ENCODE results near the gene SLC35F4. TPM values are rescaled to one million over a fixed set of nuclear protein-coding genes. Genes with fewer than 3 reads are reported as not detected.
"Not testable (repeated sequence)": the region's sequence is repeated elsewhere in the genome, so short reads cannot be mapped to it uniquely, and the experiment has no call there.

SLC35F4 gene
- total and polyA plus RNA-seq, 11 donors, result not detected

DNA sequence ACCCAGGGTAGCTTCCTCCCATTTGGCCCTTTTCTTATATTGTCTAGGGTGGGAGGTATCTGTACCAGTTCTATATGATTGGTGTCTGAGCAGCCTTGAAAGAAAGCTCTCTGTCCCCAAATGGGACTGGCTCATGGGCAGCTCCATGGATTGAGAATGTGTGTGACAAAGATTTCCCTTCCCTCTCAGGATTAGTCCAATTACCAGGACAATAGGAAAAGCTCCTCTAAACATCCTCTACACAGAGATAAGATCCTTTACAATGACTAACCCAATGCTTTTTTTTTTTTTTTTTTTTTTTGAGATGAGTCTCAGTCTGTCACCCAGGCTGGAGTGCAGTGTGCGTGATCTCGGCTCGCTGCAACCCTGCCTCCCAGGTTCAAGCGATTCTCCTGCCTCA, 112.1 kb downstream of the SLC35F4 start:
- H3K9me3 ChIP-seq, result no peaks in the 10 kb centered on the region
- intact Hi-C loops (cut with DNase I), result no loop called here
- H3K36me3 ChIP-seq, result no peaks in the 10 kb centered on the region
- no peak overlapping the region for H3K27ac ChIP-seq
- H3K4me3 ChIP-seq, result no peak overlapping the region
- no peak for TF ChIP-seq POLR2A (IDR thresholded peaks at IDR 0.05)
- TF ChIP-seq, protein P1, sequence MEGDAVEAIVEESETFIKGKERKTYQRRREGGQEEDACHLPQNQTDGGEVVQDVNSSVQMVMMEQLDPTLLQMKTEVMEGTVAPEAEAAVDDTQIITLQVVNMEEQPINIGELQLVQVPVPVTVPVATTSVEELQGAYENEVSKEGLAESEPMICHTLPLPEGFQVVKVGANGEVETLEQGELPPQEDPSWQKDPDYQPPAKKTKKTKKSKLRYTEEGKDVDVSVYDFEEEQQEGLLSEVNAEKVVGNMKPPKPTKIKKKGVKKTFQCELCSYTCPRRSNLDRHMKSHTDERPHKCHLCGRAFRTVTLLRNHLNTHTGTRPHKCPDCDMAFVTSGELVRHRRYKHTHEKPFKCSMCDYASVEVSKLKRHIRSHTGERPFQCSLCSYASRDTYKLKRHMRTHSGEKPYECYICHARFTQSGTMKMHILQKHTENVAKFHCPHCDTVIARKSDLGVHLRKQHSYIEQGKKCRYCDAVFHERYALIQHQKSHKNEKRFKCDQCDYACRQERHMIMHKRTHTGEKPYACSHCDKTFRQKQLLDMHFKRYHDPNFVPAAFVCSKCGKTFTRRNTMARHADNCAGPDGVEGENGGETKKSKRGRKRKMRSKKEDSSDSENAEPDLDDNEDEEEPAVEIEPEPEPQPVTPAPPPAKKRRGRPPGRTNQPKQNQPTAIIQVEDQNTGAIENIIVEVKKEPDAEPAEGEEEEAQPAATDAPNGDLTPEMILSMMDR (IDR thresholded peaks at IDR 0.05), result no peak
- ATAC-seq (no peak), DNase-seq (no peak)
- WGBS, 4 donors, result 94 to 96% (median 95%) methylated on average over 4 of the region's 4 CpGs
- H3K27me3 ChIP-seq, result no peaks in the 10 kb centered on the region
- H3K4me1 ChIP-seq, result no peaks in the 10 kb centered on the region

DNA sequence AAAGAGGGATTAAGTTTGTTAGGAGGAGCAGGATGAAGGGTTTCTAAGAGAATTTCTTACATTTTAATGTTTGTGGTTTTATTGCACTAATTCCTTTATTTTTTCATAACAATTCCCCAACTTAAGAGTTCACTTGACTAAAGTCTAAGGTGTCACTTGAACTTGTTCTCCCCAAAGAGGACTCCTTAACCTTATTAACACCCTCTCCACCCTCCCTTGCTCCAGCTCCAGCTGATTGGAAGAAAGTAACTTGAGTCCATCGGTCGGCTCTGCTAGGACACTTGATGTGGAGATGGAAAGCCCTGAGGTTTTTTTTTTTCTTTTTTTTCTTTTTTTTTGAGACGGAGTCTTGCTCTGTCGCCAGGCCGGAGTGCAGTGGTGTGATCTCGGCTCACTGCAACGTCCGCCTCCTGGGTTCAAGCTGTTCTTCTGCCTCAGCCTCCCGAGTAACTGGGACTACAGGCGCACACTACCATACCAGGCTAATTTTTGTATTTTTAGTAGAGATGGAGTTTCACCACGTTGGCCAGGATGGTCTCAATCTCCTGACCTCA, 113.7 kb downstream of the SLC35F4 start:
- H3K4me3 ChIP-seq; H3K9me3 ChIP-seq; H3K4me1 ChIP-seq; H3K27ac ChIP-seq; ATAC-seq; H3K36me3 ChIP-seq; DNase-seq; H3K27me3 ChIP-seq; intact Hi-C loops (cut with DNase I): not testable (repeated sequence)
- WGBS, 4 donors, result 77 to 84% (median 81%) methylated on average over 11 of the region's 11 CpGs

DNA sequence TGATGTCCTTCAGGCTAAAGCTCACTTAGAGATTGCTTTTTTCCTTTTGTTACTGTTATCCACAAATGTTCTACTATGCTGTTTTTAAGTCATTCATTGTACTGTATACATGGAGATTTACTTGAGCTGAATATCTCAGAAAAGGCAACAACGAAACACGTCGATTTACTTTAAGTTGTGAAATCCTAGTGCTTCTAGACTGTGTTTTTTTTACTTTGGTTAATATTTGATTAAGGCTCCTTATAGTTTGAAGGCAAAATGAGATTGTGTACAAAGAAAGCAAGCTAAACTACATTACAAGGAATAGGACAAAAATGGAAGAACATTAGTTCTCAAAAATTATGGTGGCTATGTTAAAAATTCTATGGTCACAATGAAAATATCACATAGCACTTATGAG, 114.5 kb downstream of the SLC35F4 start:
- H3K4me3 ChIP-seq, result no peak overlapping the region
- H3K4me1 ChIP-seq, result peaks cover 0 to 4% (median 0%) of the 10 kb centered on the region in 12 donors
- no peaks in the 10 kb centered on the region for H3K36me3 ChIP-seq
- DNase-seq, result no peak
- TF ChIP-seq POLR2A (IDR thresholded peaks at IDR 0.05), result no peak
- TF ChIP-seq, protein P1 (IDR thresholded peaks at IDR 0.05), result no peak
- ATAC-seq, result no peak
- H3K9me3 ChIP-seq, result no peaks in the 10 kb centered on the region
- H3K27me3 ChIP-seq, result peaks cover 0 to 3% (median 0%) of the 10 kb centered on the region in 9 donors
- intact Hi-C loops (cut with DNase I), result no loop called here
- WGBS, 4 donors, result 87 to 91% (median 90%) methylated on average over 3 of the region's 3 CpGs
- no peak overlapping the region for H3K27ac ChIP-seq

DNA sequence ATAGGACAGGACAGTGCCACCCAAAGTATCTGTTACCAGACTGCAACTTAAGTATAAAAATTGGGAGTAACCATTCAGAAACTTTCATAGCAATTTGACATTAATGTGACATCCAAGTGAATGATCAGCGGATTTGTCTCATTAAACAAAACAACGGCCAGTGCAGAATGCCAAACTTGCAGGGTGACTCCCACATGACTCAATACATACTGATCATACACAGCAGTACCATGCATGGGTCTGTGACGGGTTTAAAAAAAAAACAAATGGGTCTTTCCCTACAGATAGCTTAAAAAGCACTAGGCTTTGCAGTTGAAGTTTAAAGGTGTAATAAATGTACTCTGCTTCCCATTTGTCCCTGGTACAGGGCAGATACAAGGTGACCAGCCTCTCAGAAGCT, 116.6 kb downstream of the SLC35F4 start:
- Histone ChIP-seq H3K4me1 (peaks cover 0 to 4% (median 0%) of the 10 kb centered on the region in 12 donors), H3K27ac (no peak overlapping the region), H3K4me3 (no peak overlapping the region), H3K36me3 (no peaks in the 10 kb centered on the region), H3K27me3 (peaks cover 0 to 3% (median 0%) of the 10 kb centered on the region in 9 donors), H3K9me3 (peaks cover 0 to 4% (median 0%) of the 10 kb centered on the region in 12 donors)
- WGBS, 4 donors, result 72 to 79% (median 75%) methylated on average over 3 of the region's 3 CpGs
- ATAC-seq (no peak), DNase-seq (no peak)
- TF ChIP-seq, protein P1 (IDR thresholded peaks at IDR 0.05), result no peak
- TF ChIP-seq POLR2A (IDR thresholded peaks at IDR 0.05), result no peak
- intact Hi-C loops (cut with DNase I), result no loop called here

DNA sequence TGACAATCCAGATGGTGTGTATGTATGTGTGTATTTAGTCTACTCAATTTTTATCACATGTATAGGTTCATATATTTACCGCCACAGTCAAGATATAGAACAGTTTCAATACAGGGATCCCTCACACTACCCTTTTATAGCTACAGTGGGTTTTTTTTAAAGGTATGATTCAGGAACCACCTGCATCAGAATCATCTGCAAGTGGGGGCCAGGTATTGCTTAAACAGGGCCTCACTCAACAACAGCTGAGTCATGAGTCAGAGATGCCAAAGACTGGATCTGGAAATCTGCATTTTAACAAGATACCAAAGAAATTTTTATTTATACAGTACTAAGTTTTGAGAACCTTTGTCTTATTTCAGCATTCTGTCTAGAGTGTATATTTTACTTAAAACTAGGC, 117.6 kb downstream of the SLC35F4 start:
- H3K27ac ChIP-seq, result no peak overlapping the region
- 92 to 100% (median 96%) methylated on average over 1 of the region's 1 CpG for WGBS, 4 donors

More for the DNA sequence above, 117.6 kb downstream of the SLC35F4 start:
- no peak for TF ChIP-seq POLR2A (IDR thresholded peaks at IDR 0.05)
- TF ChIP-seq, protein P1 (IDR thresholded peaks at IDR 0.05), result no peak
- no peaks in the 10 kb centered on the region for H3K36me3 ChIP-seq
- intact Hi-C loops (cut with DNase I), result no loop called here
- peaks cover 0 to 3% (median 0%) of the 10 kb centered on the region in 9 donors for H3K27me3 ChIP-seq
- peaks cover 0 to 4% (median 0%) of the 10 kb centered on the region in 12 donors for H3K9me3 ChIP-seq
- no peak for DNase-seq
- peaks cover 0 to 4% (median 0%) of the 10 kb centered on the region in 12 donors for H3K4me1 ChIP-seq
- H3K4me3 ChIP-seq, result no peak overlapping the region
- ATAC-seq, result no peak
